TTC549 (cell line): ENCODE measurements around the gene BMP5.
"Not testable (repeated sequence)": the region's sequence is repeated elsewhere in the genome, so short reads cannot be mapped to it uniquely, and the experiment has no call there.

Experiments
- FAIRE-seq: peaks from 2 replicates; lab custom pipeline; 2012; peaks lifted over from hg19 to GRCh38; lab: Jason Lieb, UNC

The BMP5 gene

DNA sequence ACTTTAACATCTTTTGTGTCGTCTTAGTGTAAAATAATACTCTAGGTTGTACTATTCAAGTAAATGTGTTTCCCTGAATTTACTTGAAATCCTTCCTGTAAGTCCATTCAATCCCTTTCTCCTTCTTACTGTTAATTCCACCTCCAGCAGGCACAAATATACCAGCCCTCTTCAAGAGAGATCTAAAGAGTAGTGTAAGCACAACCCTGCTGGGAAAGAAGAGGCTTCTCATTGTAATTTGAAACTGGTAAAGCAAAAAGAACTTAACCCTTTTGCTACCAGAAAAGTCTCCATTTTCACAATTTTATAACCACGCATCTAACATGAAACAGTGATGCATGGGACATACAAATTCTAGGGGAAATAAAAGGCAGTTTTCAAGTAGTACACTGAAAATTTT lies at the start of gene BMP5:
TSS of gene BMP5 (minus strand) at position 191 of the 400 bp plus-strand sequence. CDS start 725 bp downstream, outside the sequence.
- no peak for FAIRE-seq

DNA sequence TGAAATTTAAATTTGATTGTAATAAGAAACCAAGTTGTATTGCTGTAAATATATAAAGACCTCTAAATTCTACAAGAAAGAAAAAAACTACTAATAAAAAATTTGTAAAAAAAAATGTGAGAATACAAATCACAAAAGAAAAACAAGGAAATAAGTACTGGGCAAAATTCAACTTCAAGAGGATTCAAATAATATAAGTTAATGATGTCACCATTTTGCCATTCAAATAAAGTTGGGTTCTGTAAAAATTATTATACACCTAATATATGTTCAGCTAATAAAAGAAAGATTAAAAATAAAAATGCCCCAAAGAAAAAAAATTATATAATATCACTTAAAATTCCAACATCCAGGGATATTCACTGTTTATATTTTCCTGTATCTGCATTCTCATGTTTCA lies 47.0 kb upstream of the BMP5 start:
- no peak for FAIRE-seq

DNA sequence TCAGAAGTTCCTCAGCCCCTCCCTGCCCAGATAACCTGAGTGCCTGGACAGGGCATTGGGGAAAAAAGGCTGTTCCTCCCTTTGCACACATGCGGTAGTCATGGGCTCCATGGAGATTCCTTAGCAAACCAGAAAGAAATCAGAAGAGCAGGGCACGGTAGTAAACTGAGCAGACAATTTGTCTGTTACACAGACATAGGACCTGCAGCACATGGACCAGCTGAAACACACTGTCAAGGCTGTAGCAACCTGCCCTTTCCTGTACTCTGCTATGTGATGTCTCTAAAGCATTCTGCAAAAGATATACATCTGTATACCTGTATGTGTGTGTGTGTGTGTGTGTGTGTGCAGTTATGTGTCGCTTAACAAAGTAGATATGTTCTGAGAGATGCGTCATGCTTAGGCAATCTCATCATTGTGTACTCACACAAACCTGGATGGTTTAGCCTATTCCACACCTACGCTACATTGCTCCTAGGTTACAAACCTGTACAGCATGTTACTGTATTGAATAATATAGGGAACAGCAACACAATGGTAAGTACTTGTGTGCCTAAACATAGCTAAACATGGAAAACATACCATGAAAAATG lies 44.4 kb upstream of the BMP5 start:
- no peak for FAIRE-seq

DNA sequence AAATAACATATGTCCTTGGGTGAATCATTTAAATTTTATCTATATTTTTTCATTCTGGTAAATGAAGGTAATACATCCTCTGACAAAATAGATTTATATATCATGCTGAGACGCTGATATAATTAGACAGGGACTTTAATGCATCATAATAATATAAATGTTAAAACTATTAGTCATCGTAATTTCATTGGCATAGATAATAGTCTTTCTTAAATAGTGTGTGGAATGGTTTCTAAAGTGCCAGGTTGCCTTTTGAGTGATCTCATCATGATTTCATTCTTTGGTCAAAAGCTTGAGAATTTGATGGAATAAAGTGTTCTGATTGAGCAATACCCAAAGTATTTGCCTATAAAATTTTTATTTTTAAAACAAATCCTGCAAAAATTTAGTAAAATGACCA lies 43.2 kb upstream of the BMP5 start:
- FAIRE-seq: no peak

DNA sequence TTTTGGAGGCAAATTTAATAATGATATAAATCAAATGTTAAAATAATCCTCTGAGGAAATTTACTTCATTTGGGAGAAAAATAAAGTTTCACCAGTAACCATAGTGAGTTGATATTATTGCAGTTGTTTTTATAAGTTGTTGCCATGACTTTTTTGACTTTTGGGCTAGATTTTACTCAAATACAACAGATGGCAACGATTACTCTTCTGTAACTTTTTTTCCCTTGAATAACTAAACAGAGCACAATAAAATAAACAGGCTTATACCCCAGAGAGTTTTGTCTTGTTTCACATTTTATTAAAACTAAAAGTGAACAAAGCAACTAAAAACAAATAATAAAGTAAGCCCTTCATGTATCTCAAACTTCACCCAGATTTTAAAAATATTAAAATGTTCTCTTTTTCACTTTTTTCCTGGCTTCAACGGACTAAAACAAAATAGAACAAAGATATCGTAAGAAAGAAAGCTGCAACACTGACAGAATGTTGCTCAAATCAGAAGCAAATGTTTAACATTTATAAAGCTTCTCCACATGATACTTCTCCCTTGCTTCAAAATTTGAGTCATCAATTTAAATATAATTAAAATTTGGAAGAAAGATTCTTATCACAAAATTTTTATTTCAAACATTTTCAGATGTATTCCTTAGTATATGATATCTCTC lies 42.5 kb upstream of the BMP5 start:
- no peak for FAIRE-seq

DNA sequence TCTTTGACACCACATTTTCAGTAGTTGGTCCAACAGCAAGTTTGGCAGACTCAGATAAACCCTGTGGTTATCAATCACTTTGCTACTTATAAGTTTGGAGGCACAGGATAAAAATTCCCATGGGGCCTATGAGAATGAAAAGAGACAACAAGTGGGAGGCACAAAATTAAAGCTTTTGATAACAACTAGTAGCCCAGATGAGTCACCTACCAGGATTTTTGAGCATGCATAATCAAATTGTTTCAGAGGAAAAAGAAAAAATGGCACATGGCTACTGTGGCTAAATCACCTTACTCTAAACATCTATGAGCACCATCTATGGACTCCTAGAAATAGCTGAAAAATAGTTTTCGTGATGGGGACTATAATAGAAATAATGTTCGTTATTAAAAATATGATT lies 40.8 kb upstream of the BMP5 start:
- FAIRE-seq: no peak

DNA sequence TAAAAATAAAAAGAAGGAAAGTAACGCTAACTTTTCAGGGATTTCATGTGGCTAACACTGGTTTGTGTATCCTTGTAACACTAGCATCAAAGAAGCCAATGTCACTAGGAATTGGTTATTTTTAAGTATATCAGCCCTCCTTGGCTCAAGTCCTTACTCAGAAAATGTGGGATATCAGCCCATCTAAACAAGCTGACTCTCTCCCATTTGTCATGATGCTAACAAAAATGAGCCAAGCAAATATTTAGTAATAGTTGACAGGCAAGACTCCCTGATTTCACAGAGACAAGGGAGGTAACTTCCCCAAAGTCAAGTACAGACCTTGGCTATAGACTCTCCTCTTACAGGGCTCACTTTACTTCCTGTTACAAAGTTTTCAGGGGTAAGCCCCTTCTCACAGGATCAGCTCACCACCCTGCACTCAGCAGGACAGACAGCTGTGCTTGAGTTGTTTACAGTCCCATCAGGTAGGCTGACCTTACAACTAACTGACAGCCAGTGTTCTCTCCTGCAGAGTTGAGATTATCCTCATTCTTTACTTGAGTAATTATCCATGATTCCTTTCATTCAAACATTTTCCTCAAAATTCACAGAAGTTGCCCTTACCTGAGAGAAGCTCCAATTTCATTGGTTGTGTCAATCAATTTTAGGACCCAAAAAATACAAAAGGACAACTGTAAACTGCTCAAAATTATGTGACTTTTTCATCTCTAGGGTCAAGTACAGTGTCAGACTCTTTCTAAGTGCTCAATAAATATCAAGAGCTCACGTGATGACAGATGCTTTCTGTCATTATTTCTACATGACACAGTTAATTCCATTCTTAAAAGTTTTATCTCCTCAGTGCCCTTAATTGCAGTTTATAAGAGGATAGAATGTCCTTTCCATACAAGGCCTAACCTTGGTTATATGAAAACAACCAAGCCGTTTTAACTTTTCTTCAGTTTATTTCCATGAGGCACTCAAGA lies 38.1 kb upstream of the BMP5 start:
- FAIRE-seq: no peak

DNA sequence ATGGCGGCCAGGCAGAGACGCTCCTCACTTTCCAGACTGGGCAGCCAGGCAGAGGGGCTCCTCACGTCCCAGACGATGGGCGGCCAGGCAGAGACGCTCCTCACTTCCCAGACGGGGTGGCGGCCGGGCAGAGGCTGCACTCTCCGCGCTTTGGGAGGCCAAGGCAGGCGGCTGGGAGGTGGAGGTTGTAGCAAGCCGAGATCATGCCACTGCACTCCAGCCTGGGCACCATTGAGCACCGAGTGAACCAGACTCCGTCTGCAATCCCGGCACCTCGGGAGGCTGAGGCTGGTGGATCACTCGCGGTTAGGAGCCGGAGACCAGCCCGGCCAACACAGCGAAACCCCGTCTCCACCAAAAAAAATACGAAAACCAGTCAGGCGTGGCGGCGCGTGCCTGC lies 35.1 kb upstream of the BMP5 start:
- not testable (repeated sequence) for FAIRE-seq

DNA sequence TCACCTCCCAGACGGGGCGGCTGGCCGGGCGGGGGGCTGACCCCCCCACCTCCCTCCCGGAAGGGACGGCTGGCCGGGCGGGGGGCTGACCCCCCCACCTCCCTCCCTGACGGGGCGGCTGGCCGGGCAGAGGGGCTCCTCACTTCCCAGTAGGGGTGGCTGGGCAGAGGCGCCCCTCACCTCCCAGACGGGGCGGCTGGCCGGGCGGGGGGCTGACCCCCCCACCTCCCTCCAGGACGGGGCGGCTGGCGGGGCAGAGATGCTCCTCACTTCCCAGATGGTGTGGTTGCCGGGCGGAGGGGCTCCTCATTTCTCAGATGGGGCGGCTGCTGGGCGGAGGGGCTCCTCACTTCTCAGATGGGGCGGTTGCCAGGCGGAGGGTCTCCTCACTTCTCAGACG lies 34.5 kb upstream of the BMP5 start:
- FAIRE-seq: not testable (repeated sequence)

DNA sequence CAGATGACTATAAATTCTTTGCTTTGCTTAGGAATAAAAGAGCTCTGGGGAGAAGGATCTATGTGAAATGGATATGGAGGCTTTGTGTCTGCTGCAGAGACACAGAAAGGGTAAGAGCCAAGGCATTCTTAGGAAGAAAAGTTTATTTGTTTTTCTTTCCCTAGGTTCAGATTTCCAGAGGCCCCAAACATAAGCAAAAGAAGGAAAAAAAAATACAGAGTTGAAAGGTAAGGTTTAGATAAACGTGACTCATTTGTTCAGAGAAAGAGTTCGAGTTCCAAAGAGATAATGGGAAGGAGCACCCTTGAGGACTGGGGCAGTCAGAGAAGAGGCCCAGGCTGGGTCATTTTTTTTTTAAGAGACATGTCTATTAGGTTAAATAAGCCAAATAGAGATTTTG lies 27.4 kb upstream of the BMP5 start:
- FAIRE-seq: no peak

DNA sequence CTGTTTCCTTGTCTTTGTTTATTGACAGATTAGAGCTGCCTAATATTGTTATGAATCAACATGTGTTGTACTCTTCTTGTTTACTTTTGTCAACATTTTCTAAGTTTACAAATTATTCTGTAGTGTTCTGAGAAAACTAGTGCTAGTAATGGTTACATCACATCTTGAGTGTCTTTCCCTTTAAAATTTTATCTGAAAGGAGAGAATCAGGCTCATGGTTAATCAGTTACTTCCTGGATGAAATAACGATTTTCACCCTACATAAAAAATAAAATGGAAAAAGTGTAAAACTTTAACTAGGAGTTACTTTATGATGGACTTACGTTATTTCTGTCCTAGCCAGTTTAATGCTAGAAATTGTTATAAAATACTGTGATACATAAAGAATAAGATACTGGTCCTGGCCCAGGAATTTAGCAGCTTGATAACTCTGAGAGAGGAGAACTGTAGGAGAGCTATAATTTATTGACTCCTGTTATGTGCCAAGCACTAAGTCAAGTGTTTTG lies 26.4 kb upstream of the BMP5 start:
- no peak for FAIRE-seq

DNA sequence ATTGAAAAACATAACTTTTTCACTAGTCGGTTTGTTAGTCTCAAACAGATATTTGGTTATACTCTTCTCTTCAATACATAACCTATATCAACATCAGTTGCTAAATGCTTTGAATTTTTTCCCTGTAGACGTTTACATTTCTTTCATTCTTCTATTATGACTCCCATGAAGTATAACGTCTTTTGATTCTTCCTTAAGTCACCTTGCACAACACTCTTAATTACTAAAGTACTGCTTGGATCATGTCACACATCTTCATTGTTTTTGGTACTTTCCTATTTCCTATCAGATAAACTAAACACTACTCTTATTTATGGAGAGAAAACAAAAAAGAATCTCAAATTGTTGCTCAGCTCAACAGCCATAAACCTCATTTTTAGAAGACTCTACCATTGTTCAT lies 23.0 kb upstream of the BMP5 start:
- FAIRE-seq: no peak

DNA sequence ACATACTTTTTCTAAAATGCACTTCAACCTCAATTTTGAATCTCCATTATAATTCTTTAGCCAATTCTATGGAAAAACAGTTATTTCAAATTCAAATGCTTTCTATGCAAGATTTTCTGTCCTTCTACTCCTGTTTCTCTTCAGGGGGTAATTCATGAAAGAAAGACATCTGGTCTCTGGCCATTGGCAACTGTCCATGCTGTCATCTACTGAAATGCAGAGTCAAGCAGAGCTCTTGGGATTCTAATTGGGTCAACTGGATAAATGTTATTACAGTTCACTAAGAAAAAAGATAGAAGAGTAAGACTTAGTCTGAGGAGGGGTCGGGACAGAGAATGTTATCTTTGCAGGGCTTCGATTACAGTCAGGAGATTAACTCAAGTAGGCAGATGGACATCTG lies 22.0 kb upstream of the BMP5 start:
- FAIRE-seq: no peak

DNA sequence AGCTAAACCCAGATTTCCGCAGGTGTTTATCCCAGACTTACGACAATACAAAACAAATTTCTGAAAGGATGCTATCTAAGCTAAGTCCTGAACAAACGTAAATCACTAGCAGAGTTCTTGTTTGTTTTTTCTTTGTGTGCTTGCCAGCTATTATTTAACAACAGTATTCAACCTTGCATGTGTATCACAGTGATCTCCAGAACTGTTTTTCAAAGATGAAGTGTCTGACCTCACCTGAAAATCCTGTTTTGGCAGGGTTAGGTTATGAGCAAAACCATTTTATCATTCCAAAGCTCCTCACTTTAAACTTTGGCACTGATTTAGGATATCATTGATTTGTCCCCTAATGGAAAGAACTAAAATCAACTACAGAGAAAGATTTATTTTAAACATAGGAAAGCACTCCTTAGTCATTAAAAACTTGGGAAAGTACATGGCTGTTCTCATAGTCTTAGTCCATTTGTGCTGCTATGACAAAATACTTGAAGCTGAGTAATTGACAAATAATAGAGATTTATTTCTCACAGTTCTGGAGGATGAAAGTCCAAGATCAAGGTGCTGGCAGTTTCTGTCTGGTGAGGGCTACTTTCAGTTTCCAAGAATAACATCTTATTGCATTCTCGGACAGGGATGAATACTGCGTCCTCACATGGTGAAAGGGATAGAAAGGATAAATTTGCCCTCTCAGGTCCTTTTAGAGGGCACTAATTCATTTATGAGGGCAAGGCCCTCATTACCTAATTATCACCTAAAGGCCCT lies 20.8 kb upstream of the BMP5 start:
- no peak for FAIRE-seq

DNA sequence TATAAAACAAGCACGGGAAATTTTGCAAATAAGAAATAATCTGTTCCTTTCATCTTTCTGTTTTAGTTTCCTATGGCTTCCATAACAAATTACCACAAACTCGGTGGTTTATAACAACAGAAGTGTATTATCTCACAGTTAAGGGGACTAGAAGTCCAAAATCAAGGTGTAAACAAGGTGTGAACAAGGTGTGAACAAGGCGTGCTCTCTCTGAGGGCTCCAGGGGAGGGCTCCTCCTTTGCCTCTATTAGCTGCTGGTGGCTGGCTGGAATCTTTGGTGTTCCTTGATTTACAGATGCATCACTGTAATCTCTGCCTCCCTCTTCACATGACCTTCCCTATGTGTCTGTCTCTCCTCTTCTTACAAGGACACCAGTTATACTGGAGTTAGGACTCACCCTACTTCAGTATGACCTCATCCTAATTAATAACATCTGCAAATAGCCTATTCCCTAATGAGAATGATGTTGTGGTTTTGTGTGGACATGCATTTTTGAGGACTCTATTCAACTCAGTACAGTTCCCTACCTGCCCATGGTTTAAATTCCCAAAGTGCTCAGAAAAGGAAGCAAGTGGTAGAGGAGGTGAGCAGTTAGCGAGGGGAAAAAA lies 17.5 kb upstream of the BMP5 start:
- FAIRE-seq: no peak

DNA sequence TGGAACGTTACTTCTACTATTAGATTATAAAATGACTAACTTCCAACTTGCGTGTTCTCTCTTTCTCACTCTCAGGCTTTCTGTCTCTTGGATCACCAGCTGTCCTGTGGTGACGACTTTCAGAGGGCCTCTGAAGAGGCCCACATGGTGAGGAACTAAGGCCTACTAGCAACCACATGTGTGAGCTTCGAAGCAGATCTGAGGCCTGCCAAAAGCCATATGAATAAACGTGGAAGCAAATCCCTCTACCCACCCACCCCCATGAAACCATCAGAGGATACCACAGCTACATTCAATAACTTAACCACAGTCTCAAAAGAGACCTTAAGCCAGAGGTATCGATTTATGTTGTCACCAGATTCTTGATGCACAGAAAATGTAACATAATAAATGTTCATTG lies 13.5 kb upstream of the BMP5 start:
- FAIRE-seq: no peak

DNA sequence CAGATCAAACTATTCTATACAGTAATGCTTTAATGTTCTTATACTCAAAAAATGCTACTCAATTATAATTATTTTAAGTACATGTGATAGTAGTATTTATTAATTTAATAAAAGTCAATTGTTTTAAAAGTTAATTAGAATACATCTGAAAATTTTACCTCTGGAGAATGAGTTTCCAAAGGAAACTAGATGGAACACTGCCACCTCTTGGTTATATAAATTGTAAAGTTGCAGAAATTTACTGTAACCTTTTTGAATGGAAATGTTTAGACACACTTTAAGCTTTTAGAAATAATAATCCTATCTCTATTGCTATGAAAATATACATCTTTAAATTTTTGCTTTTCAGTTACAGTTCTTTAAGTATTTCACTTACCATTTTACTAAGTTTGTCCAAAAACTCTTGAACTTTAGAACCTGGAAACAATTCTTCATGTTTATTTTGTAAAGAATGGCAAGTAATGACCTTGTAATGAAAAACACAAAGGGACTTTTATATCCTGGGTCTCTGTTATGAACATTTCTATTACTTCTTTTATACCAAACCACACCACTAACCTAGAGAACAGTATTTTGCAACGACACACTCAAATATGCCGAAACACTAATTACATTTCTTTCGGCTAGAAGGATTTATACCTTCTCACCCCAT lies 10.9 kb upstream of the BMP5 start:
- FAIRE-seq: peak; percentile 89

DNA sequence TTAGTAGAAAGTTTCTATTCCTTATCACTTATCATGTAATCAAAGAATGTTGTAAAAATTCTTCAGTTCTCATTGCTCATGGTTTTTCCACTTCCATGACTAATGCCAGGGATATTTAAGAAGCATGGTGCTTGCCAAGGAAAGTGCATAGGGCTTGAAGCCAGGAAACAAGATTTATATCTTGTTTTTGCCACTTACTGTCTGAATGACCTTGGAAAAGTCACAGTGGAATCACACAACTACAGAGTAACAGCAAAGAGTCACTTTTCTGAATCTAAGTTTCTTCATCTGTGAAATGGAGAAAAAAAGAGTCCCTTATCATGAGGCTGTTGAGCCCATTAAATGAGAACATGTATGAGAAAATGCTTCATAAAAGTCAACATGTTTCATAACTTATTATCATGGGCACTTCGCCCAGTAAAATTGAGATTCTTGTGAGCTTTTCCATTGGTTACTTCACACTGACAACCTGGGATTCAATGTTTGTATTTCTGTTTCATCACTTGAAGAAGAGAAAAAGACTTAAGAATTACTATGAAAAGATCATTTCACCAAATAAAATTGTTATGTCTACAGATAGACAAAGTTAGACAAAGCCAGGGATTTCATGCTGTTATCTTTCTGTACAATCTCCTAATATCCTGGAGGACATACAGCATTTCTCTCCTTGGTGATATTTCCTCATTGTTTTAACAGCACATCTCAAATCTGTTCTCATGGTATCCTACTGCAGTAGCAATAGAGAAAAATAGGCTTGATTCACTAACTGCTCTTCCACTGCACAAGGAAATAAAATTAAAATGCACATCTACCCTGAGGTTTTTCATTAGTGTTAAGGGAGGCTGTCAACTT lies 7.6 kb upstream of the BMP5 start:
- FAIRE-seq: no peak

DNA sequence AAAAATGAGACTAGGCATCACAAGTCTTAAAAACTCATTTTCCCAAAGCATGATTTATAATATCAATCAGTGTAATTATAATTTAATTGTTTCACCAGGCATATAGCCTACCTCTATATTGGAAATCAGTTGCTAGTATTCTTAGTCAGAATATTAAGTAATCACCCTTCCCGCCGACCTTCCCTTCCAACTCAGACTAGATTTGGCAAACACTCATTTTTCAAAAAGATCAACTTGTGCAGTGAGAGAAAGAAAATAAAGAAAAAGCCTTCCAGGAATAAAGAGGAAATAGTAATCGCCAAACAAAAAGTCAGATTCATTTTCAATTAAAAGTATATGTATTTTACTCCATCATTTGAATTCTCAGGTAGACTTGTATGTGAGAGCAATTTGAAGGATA lies 1.9 kb upstream of the BMP5 start:
- no peak for FAIRE-seq

DNA sequence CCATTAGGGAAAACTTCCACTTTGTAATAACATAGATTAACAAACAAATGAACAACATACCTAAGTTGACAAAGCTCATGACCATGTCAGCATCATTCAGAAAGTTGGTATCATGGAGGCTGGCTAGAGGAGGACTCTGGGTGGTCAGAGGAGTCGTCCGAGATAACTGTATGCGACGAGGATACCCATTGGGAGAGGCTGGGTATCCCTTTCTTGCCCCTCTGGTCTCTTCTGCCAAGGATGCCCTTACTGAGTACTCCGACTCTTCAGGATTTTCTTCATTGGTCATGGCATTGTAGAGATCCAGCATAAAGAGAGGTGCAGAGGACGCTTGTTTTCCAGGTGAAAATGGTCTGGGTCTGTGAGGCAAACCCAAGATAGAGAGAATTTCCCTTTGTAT lies 1.1 kb downstream of the BMP5 start:
- no peak for FAIRE-seq
